Measurements from ENCODE around the gene ELP2.

GRCh38 chr18:36104749-36105148, 24.9 kb upstream of the ELP2 start:
- TF ChIP-seq, protein P1, sequence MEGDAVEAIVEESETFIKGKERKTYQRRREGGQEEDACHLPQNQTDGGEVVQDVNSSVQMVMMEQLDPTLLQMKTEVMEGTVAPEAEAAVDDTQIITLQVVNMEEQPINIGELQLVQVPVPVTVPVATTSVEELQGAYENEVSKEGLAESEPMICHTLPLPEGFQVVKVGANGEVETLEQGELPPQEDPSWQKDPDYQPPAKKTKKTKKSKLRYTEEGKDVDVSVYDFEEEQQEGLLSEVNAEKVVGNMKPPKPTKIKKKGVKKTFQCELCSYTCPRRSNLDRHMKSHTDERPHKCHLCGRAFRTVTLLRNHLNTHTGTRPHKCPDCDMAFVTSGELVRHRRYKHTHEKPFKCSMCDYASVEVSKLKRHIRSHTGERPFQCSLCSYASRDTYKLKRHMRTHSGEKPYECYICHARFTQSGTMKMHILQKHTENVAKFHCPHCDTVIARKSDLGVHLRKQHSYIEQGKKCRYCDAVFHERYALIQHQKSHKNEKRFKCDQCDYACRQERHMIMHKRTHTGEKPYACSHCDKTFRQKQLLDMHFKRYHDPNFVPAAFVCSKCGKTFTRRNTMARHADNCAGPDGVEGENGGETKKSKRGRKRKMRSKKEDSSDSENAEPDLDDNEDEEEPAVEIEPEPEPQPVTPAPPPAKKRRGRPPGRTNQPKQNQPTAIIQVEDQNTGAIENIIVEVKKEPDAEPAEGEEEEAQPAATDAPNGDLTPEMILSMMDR (IDR thresholded peaks at IDR 0.05) = no peak
- no peak for TF ChIP-seq POLR2AphosphoS5 (IDR thresholded peaks at IDR 0.05; ENCODE audit: insufficient read depth in 1 of 2, low read depth in 1 of 2)
- TF ChIP-seq POLR2A (IDR thresholded peaks at IDR 0.05) = no peak

Data from vagina (tissue), 2 donors.